Left colon (tissue), 2 donors: ENCODE measurements around the gene TOX3. TPM values are rescaled to one million over a fixed set of nuclear protein-coding genes. Genes with fewer than 3 reads are reported as not detected.

Source experiments
- ATAC-seq: fragments of 200-7000 bp; cut with Tn5 transposase; one replicate; pipeline ENCODE4 v1.9.1; 2020; ENCODE audit warnings: mild to moderate bottlenecking, moderate library complexity
- DNase-seq, 2 donors: peaks; one replicate each; pipeline ENCODE4 v3.0.0-alpha.2; 2020
- intact Hi-C, 2 donors: fragments of 100-400 bp; cut with DNase I in 1 of 2; cut with micrococcal nuclease in 1 of 2; formaldehyde crosslinking; loops; one replicate each; pipeline versions ENCODE4 v1.11.2 to v1.14.0; 2022; cut with DNase I, micrococcal nuclease
- total RNA-seq, 2 donors: library from RNA; stranded (reverse); fragmentation: NEBNext Ultra II Directional; extraction: Animal tissue kit (Norgen Biotek cat#: 25700); gene quantifications; one replicate each; pipeline ENCODE4 v1.2.1, GENCODE V29; 2021
- donor health status: DM: no; HTN: no; CAD: no.
- donor health status: DM: yes; HTN: yes; CAD: no.

The TOX3 gene
- total RNA-seq, 2 donors from 2014 or later: 47.8 to 51.7 TPM

DNA sequence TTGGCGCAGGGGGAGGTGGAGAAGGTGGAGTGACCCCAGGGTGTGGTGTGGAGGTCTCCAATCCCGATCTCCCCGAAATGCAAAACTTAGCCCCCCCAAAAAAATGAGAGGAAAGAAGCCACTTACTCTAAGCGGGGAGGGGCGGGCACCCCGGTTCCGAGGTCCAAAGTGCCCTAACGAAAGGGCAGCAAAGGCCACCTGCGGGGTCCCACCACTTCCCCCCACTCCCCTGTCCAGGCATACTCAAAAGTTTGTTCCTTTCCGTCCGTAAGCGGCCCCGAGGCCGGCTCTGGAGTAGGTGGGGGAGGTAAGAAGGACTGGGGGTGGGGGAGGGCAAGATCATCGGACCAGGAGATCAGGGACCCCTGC lies 1.1 kb downstream of the TOX3 start:
- peak; percentile 33 for ATAC-seq
- intact Hi-C loops: no loop called here
- DNase-seq: peak; percentile 30 to 36

DNA sequence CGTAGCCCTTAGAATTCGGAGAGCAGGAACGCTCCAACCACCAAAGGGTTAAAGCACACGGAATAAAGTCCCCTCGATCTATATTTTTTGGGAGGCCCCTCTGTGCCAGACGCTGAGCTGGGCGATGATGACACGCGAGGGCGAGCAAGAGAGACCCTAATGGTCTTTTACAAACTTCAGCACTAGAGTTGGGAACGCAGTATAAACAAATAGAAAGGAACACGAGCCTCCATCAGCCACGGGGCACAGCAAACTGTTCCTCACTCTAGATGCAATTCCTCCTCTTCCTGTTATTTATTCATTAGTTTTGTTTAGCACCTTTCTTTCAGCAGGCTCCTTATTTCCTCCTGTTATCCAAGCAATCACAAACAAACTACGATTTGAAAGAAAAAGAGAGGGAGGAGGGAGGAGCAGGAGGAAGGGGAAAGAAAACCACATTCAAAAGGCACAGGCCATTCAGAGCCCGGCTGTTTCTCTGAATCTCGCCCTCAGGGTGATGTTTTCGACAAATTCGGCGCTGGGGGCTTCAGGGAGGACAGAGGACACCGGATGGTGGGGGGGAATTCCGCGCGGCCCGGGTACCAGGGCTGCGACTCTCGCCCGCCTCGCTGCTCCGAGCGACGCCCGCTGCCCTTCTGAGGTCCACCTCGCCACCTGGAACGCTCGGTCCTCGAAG lies 1.6 kb downstream of the TOX3 start:
- DNase-seq (peak; percentile 27 to 39), ATAC-seq (peak; percentile 33)
- intact Hi-C loops: no loop called here

- no peak for ATAC-seq
- DNase-seq: no peak
- intact Hi-C loops: no loop called here
Observed at GRCh38 chr16:52544703-52545102, 2.2 kb downstream of the TOX3 start.

GRCh38 chr16:52543654-52544053 lies 3.3 kb downstream of the TOX3 start:
- DNase-seq (no peak), ATAC-seq (no peak)
- intact Hi-C loops: no loop called here

DNA sequence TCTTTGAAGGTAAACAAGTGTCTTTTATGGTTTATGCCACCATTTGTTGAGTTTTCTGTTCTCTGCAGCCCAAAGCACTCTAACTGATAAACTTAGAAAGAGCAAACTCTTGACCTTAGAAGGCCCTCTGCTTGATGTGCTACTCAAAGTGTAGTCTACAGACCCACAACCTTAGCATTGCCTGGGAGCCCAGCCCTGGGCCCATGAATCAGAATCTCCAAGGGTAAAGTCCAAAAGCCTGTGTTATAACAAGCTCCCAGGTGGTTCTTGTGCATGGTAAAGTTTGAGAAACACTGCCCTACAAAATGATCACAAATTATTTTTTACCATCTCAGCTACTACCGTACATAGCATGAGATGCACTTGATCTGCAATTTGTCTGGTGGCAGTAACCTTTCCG lies 6.0 kb downstream of the TOX3 start:
- intact Hi-C loops: no loop called here
- DNase-seq: no peak
- ATAC-seq: peak; percentile 25

GRCh38 chr16:52539191-52539590 lies 7.8 kb downstream of the TOX3 start:
- intact Hi-C loops: no loop called here
- no peak for ATAC-seq
- DNase-seq: no peak

DNA sequence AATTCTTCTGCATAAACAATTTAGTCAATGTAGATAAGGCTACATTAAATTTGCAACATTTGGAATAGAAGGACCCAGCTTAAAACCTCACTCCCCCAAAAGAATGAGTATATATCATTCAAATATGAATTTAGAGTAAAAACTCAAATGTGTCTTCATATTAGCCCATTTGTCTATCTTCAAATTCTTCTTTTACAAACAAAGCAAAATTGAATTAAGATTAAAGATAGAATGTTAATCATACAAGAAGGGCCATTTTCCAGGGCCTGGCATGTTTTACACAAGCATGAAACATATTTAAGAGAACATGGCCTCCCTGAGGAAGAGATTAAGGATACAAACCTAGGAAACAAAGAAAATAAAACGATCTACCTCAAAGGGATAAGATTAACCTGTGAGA lies 8.4 kb downstream of the TOX3 start:
- ATAC-seq: no peak
- intact Hi-C loops: no loop called here
- DNase-seq: no peak

- no peak for DNase-seq
Observed at GRCh38 chr16:52537516-52537915, 9.4 kb downstream of the TOX3 start.

DNA sequence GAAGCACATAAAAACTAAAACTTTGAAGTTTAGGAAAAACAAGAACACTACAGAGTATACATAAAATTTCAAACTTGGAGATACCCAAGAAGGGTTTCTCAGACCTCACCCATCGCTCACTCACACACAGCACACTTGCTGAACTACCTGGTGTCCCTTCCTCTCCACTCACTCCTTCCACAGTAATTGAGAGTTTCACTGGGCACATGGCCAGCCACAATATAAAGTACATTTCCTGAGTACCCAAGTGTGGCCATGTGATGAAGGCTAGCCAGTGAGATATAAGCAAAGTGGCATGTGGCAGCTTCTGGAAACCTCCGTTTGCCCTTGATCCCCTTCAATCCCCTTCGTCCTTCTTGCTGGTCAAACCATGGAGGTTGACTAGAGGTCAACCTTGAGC lies 11.9 kb downstream of the TOX3 start:
- DNase-seq: peak; percentile 54 to 63
- ATAC-seq: peak; percentile 94

More at GRCh38 chr16:52537516-52537915, 9.4 kb downstream of the TOX3 start:
- intact Hi-C loops: no loop called here
- ATAC-seq: peak; percentile 47

DNA sequence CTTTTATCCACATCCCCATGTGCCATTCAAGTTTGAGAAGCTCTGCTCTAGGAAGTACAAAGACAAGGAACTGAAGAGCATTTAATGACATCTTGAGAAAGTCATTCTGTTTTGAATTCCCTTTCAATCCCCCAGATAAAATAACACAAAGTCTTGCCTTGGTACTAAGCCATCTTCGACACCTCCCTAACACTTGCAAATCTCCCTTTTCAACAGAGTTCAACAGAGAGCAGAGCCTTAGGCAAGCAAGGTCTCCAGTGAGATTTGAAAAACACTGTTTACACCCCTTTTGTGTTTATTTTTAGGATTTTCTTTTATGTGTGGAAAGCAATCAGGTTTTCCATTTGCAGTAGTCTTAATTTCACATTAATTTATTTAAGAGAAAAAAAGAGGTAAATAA lies 13.6 kb downstream of the TOX3 start:
- ATAC-seq (no peak), DNase-seq (no peak)
- intact Hi-C loops: no loop called here

More for the DNA sequence above, 11.9 kb downstream of the TOX3 start:
- intact Hi-C loops: no loop called here

DNA sequence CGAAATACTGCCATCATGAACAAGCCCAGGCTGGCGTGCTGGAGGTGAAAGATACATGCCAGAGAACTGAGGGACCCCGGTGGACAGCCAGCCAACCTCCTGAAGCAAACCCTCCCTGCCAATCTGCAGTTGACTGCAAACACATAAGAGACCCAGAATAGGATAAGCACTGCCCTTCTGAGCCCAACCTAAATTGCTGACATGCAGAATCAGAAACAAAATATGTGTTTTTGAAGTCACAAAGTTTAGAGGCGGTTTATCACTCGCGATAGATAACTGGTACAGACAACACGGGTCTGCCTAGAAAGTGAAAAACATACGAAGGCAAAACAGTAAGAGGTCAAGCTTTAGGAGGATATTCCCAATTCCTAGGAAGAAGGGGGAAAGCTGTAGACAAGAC lies 14.6 kb downstream of the TOX3 start:
- no peak for DNase-seq
- intact Hi-C loops: no loop called here
- no peak for ATAC-seq

- DNase-seq: no peak
- ATAC-seq: peak; percentile 48
- intact Hi-C loops: no loop called here
Observed at GRCh38 chr16:52529226-52529625, 17.7 kb downstream of the TOX3 start.

DNA sequence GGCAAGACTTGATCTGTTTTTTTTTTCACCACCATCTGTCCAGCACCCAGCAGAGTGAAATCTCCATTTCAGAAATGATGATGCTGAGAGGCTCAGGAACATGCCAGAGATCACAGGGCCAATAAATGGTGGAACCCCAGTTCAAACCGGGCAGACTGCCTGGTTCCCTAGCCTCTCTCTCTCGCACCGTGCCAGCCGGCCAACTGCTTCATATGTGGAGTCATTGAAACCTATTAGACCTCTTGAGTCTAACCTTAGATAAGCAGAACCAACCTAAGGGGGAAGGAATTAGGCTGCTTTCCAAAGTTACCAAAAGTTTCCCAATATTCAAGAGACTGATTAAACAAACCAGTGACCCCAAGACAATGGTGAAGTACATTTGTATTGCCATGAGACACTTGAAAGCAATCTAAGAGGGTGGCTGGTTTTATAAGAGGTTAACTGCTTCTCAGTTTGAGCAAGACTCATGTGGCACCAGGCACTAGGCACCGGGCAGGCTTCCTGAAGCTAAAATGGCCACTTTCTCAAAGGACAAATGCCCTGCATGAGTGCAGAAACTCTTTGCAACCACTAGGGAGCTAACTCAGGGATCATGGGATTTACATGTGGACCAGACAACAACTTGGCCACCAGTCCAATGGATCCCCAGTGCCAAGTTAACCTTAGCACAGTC lies 18.4 kb downstream of the TOX3 start:
- no peak for DNase-seq
- peak; percentile 27 for ATAC-seq
- intact Hi-C loops: no loop called here

- ATAC-seq (no peak), DNase-seq (no peak)
- intact Hi-C loops: no loop called here
Observed at GRCh38 chr16:52526830-52527229, 20.1 kb downstream of the TOX3 start.

- no peak for DNase-seq
- ATAC-seq: no peak
- intact Hi-C loops: no loop called here
Observed at GRCh38 chr16:52526116-52526828, 20.7 kb downstream of the TOX3 start.

GRCh38 chr16:52521570-52521969 lies 25.4 kb downstream of the TOX3 start:
- no peak for ATAC-seq
- intact Hi-C loops: no loop called here

GRCh38 chr16:52518884-52519283 lies 28.1 kb downstream of the TOX3 start:
- intact Hi-C loops: no loop called here
- ATAC-seq (no peak), DNase-seq (no peak)

More at GRCh38 chr16:52521570-52521969, 25.4 kb downstream of the TOX3 start:
- DNase-seq: no peak

- intact Hi-C loops: no loop called here
- ATAC-seq: no peak
Observed at GRCh38 chr16:52515068-52515671, 31.8 kb downstream of the TOX3 start.

GRCh38 chr16:52512297-52512987 lies 34.5 kb downstream of the TOX3 start:
- DNase-seq: no peak
- ATAC-seq: no peak
- intact Hi-C loops: no loop called here

More at GRCh38 chr16:52515068-52515671, 31.8 kb downstream of the TOX3 start:
- no peak for DNase-seq
